ENCODE results near the gene DECR2. TPM values are rescaled to one million over a fixed set of nuclear protein-coding genes. Genes with fewer than 3 reads are reported as not detected.

DECR2 gene
- total RNA-seq, 1 donor from 2014 or later: 17.4 TPM

GRCh38 chr16:354971-355461, 46.7 kb upstream of the DECR2 start:
- Histone ChIP-seq H3K79me2 (ENCODE audit: insufficient read depth, low read length) (peaks cover 15% of the 10 kb centered on the region), H3K4me2 (ENCODE audit: low read length) (no peak overlapping the region), H3K4me1 (ENCODE audit: insufficient read depth, low read length) (no peaks in the 10 kb centered on the region), H3K27ac (ENCODE audit: low read depth, low read length) (no peak overlapping the region), H3K9me3 (ENCODE audit: insufficient read depth, low read depth, low read length) (no peaks in the 10 kb centered on the region), H3K4me3 (ENCODE audit: insufficient read depth, low read depth, low read length) (no peak overlapping the region), H3K36me3 (ENCODE audit: insufficient read depth, low read length) (no peaks in the 10 kb centered on the region), H3K27me3 (ENCODE audit: insufficient read depth, low read length) (no peaks in the 10 kb centered on the region), H4K20me1 (ENCODE audit: insufficient read depth, low read length) (peaks cover 8% of the 10 kb centered on the region), H2AFZ (ENCODE audit: low read depth, low read length) (no peak overlapping the region), H3K9ac (ENCODE audit: low read length) (no peak overlapping the region)
- Mint-ChIP-seq H3K9me3 (ENCODE audit: unreplicated experiment) (no peaks in the 10 kb centered on the region), H3K27ac (ENCODE audit: unreplicated experiment) (no peak overlapping the region), H3K4me3 (ENCODE audit: unreplicated experiment) (no peak overlapping the region), H3K4me1 (ENCODE audit: low read depth, unreplicated experiment) (peaks cover 4% of the 10 kb centered on the region), H3K36me3 (ENCODE audit: low read depth, unreplicated experiment) (no peaks in the 10 kb centered on the region), H3K27me3 (ENCODE audit: low read depth, unreplicated experiment) (no peaks in the 10 kb centered on the region)
- FAIRE-seq (no peak), DNase-seq (ENCODE audit: low read depth) (no peak)
- no peak for TF ChIP-seq EZH2 (IDR thresholded peaks at IDR 0.05; ENCODE audit: insufficient read depth, low read length)
- TF ChIP-seq, protein P1, sequence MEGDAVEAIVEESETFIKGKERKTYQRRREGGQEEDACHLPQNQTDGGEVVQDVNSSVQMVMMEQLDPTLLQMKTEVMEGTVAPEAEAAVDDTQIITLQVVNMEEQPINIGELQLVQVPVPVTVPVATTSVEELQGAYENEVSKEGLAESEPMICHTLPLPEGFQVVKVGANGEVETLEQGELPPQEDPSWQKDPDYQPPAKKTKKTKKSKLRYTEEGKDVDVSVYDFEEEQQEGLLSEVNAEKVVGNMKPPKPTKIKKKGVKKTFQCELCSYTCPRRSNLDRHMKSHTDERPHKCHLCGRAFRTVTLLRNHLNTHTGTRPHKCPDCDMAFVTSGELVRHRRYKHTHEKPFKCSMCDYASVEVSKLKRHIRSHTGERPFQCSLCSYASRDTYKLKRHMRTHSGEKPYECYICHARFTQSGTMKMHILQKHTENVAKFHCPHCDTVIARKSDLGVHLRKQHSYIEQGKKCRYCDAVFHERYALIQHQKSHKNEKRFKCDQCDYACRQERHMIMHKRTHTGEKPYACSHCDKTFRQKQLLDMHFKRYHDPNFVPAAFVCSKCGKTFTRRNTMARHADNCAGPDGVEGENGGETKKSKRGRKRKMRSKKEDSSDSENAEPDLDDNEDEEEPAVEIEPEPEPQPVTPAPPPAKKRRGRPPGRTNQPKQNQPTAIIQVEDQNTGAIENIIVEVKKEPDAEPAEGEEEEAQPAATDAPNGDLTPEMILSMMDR (IDR thresholded peaks at IDR 0.05; ENCODE audit: insufficient read depth, low read depth, low read length): no peak

DNA sequence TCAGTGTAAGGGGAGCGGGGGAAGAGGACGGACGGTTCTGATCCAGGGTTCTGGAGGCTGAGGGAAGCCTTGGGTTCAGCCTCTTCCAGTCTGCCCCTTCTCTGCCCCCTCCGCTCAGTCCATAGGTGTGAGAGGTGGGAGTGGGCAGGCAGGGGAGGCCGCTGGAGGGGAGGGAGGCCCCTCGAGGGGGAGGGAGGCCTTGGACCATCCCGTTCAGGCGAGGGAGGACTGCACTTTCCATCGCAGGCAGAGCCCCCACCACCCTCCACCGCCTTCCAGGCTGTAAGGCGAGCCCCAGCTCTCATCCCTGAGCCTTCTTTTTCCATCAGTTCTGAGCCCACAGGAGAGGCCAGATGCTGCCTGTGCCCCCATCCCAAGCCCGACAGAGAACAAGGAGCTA, 44.9 kb upstream of the DECR2 start:
- no peaks in the 10 kb centered on the region for H3K27me3 ChIP-seq (ENCODE audit: insufficient read depth, low read length)
- Mint-ChIP-seq H3K27ac (ENCODE audit: unreplicated experiment) (no peak overlapping the region), H3K9me3 (ENCODE audit: unreplicated experiment) (no peaks in the 10 kb centered on the region), H3K36me3 (ENCODE audit: low read depth, unreplicated experiment) (no peaks in the 10 kb centered on the region), H3K27me3 (ENCODE audit: low read depth, unreplicated experiment) (no peaks in the 10 kb centered on the region), H3K4me1 (ENCODE audit: low read depth, unreplicated experiment) (no peaks in the 10 kb centered on the region), H3K4me3 (ENCODE audit: unreplicated experiment) (no peak overlapping the region)
- H3K79me2 ChIP-seq (ENCODE audit: insufficient read depth, low read length): peaks cover 1% of the 10 kb centered on the region
- H3K36me3 ChIP-seq (ENCODE audit: insufficient read depth, low read length): no peaks in the 10 kb centered on the region
- no peak for TF ChIP-seq EZH2 (IDR thresholded peaks at IDR 0.05; ENCODE audit: insufficient read depth, low read length)
- H3K27ac ChIP-seq (ENCODE audit: low read depth, low read length): no peak overlapping the region
- H2AFZ ChIP-seq (ENCODE audit: low read depth, low read length): no peak overlapping the region
- no peaks in the 10 kb centered on the region for H3K9me3 ChIP-seq (ENCODE audit: insufficient read depth, low read depth, low read length)
- no peaks in the 10 kb centered on the region for H3K4me1 ChIP-seq (ENCODE audit: insufficient read depth, low read length)
- H3K9ac ChIP-seq (ENCODE audit: low read length): no peak overlapping the region
- no peak overlapping the region for H3K4me2 ChIP-seq (ENCODE audit: low read length)
- no peaks in the 10 kb centered on the region for H4K20me1 ChIP-seq (ENCODE audit: insufficient read depth, low read length)
- DNase-seq (ENCODE audit: low read depth) (no peak), FAIRE-seq (no peak)
- H3K4me3 ChIP-seq (ENCODE audit: insufficient read depth, low read depth, low read length): no peak overlapping the region

GRCh38 chr16:359067-359763, 42.5 kb upstream of the DECR2 start:
- Histone ChIP-seq H2AFZ (ENCODE audit: low read depth, low read length) (no peak overlapping the region), H3K27ac (ENCODE audit: low read depth, low read length) (no peak overlapping the region), H3K4me1 (ENCODE audit: insufficient read depth, low read length) (no peaks in the 10 kb centered on the region), H3K9ac (ENCODE audit: low read length) (no peak overlapping the region), H4K20me1 (ENCODE audit: insufficient read depth, low read length) (no peaks in the 10 kb centered on the region), H3K4me2 (ENCODE audit: low read length) (no peak overlapping the region), H3K27me3 (ENCODE audit: insufficient read depth, low read length) (no peaks in the 10 kb centered on the region), H3K9me3 (ENCODE audit: insufficient read depth, low read depth, low read length) (no peaks in the 10 kb centered on the region), H3K36me3 (ENCODE audit: insufficient read depth, low read length) (no peaks in the 10 kb centered on the region), H3K79me2 (ENCODE audit: insufficient read depth, low read length) (no peaks in the 10 kb centered on the region), H3K4me3 (ENCODE audit: insufficient read depth, low read depth, low read length) (no peak overlapping the region)
- FAIRE-seq: no peak
- Mint-ChIP-seq H3K4me3 (ENCODE audit: unreplicated experiment) (no peak overlapping the region), H3K27me3 (ENCODE audit: low read depth, unreplicated experiment) (peaks cover 2% of the 10 kb centered on the region), H3K36me3 (ENCODE audit: low read depth, unreplicated experiment) (no peaks in the 10 kb centered on the region), H3K27ac (ENCODE audit: unreplicated experiment) (no peak overlapping the region), H3K9me3 (ENCODE audit: unreplicated experiment) (no peaks in the 10 kb centered on the region), H3K4me1 (ENCODE audit: low read depth, unreplicated experiment) (no peaks in the 10 kb centered on the region)
- no peak for DNase-seq (ENCODE audit: low read depth)
- TF ChIP-seq, protein P1 (IDR thresholded peaks at IDR 0.05; ENCODE audit: insufficient read depth, low read depth, low read length): no peak
- no peak for TF ChIP-seq EZH2 (IDR thresholded peaks at IDR 0.05; ENCODE audit: insufficient read depth, low read length)
